ENCODE measurements around the gene MYH6.
"Not testable (repeated sequence)": the region's sequence is repeated elsewhere in the genome, so short reads cannot be mapped to it uniquely, and the experiment has no call there.

The MYH6 gene

GRCh38 chr14:23407516-23408306, at the start of gene MYH6:
Gene MYH6 (minus strand): TSS chr14:23408273. CDS start chr14:23407223, 1,050 bp downstream.
- H3K27ac ChIP-seq, result no peak within 1 kb of the TSS
- TF ChIP-seq CTCF (conservative IDR thresholded peaks at IDR 0.05), result no peak

GRCh38 chr14:23456883-23457586, 49.0 kb upstream of the MYH6 start:
- peak; percentile 43 for TF ChIP-seq CTCF (conservative IDR thresholded peaks at IDR 0.05)

GRCh38 chr14:23454445-23454856, 46.4 kb upstream of the MYH6 start:
- TF ChIP-seq CTCF (conservative IDR thresholded peaks at IDR 0.05), result no peak
- no peak overlapping the region for H3K27ac ChIP-seq

More at GRCh38 chr14:23456883-23457586, 49.0 kb upstream of the MYH6 start:
- H3K27ac ChIP-seq, result not testable (repeated sequence)

- no peak overlapping the region for H3K27ac ChIP-seq
- TF ChIP-seq CTCF (conservative IDR thresholded peaks at IDR 0.05), result no peak
Observed at GRCh38 chr14:23452237-23452636, 44.2 kb upstream of the MYH6 start.

- no peak for TF ChIP-seq CTCF (conservative IDR thresholded peaks at IDR 0.05)
Observed at GRCh38 chr14:23450379-23450778, 42.3 kb upstream of the MYH6 start.

GRCh38 chr14:23449314-23449713, 41.2 kb upstream of the MYH6 start:
- no peak for TF ChIP-seq CTCF (conservative IDR thresholded peaks at IDR 0.05)
- no peak overlapping the region for H3K27ac ChIP-seq

More at GRCh38 chr14:23450379-23450778, 42.3 kb upstream of the MYH6 start:
- no peak overlapping the region for H3K27ac ChIP-seq
